ENCODE results near the gene BCR. TPM values are rescaled to one million over a fixed set of nuclear protein-coding genes. Genes with fewer than 3 reads are reported as not detected.

Gene BCR
- total and polyA plus RNA-seq, 2 of the 4 experiments (the other 2 are of a cell fraction), result 28.9 to 44.6 TPM

DNA sequence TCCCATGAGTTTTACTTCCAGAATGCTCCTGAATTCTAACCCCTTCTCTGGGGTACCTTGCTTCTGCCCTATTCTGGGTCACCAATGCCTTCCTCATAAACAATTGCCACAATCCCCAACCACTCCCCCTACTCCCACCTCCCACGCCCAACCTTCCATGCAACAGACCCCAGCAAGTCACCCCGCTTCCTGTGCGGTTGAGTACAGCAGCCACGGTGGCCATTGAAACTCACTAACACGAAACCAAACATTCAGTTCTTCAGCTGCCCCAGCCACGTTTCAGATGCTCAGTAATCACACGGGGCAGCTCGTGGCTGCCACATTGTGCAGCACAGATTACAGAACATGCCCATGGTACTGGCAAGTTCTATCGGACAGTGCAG, 3.7 kb upstream of the BCR start (continued):
- TF ChIP-seq CEBPB (IDR thresholded peaks at IDR 0.05; ENCODE audit: low read depth, low read length), result no peak
- no peak for TF ChIP-seq BHLHE40 (IDR thresholded peaks at IDR 0.05; ENCODE audit: low read depth, low read length)
- no peak for TF ChIP-seq CHD1 (IDR thresholded peaks at IDR 0.05; ENCODE audit: low read depth, low read length)
- no peak for TF ChIP-seq NFE2L2 (IDR thresholded peaks at IDR 0.05; ENCODE audit: low read depth, low read length)
- no peak for TF ChIP-seq SMC3 (IDR thresholded peaks at IDR 0.05; ENCODE audit: low read depth, low read length)
- TF ChIP-seq POLR2A (IDR thresholded peaks at IDR 0.05; ENCODE audit: low read depth, low read length), result no peak

DNA sequence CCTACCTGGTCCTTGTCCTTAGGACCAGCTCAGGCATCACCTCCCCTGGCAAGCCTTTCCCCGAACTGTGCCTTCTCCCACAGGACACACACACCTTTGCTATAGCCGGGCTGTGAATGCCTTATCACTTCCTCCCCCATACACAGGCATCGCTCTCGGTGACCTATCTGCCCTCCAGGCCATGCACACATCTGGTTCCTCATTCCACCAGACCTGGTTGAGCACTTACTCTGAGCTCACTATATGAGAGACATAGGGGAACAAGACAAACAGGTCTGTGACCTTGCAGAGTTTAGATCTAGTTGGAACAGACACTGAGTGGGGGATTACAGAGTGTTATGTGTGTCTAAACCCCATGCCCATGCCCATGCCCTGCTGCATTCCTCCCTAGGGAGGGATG, 3.1 kb upstream of the BCR start:
- Histone ChIP-seq H3K27me3 (ENCODE audit: control insufficient read depth, insufficient read depth, low read length) (no peaks in the 10 kb centered on the region), H3K4me1 (ENCODE audit: control insufficient read depth, insufficient read depth, low read length) (peaks cover 16% of the 10 kb centered on the region), H3K9me1 (ENCODE audit: insufficient read depth, low read length) (peaks cover 4% of the 10 kb centered on the region), H3K14ac (replicated peaks; ENCODE audit: low read depth, low read length) (no peak overlapping the region), H4K8ac (ENCODE audit: low read depth in 2 of 2, low read length in 2 of 2) (no peak overlapping the region), H3K36me3 (ENCODE audit: control insufficient read depth, insufficient read depth, low read length) (peaks cover 6% of the 10 kb centered on the region; the same call in 1 of the 2 replicates), H2AFZ (replicated peaks; ENCODE audit: low read length, poor library complexity) (no peak overlapping the region), H4K91ac (ENCODE audit: insufficient read depth, low read depth, low read length) (no peak overlapping the region), H3K18ac (ENCODE audit: low read depth, low read length) (no peak overlapping the region), H3K4ac (ENCODE audit: low read depth, low read length) (no peak overlapping the region), H4K5ac (ENCODE audit: low read depth, low read length) (no peak overlapping the region), H2BK120ac (ENCODE audit: low read depth, low read length) (no peak overlapping the region), H4K20me1 (ENCODE audit: insufficient read depth, low read length) (peaks cover 7% of the 10 kb centered on the region), H2BK15ac (ENCODE audit: low read depth, low read length) (no peak overlapping the region), H3K9me3 (ENCODE audit: control insufficient read depth, insufficient read depth, low read length) (peaks cover 11% of the 10 kb centered on the region), H3K4me2 (ENCODE audit: low read depth, low read length) (no peak overlapping the region), H2BK5ac (ENCODE audit: low read depth, low read length, poor library complexity, severe bottlenecking) (no peak overlapping the region), H3K27ac (ENCODE audit: insufficient read depth, low read length) (no peak overlapping the region), H2AK9ac (replicated peaks; ENCODE audit: low read depth, low read length, poor library complexity) (no peak overlapping the region), H3K23ac (ENCODE audit: low read depth, low read length) (no peak overlapping the region), H2AK5ac (ENCODE audit: low read depth, low read length) (no peak overlapping the region), H3K4me3 (ENCODE audit: insufficient read depth, low read depth, low read length) (no peak overlapping the region), H3K56ac (ENCODE audit: extremely low read depth, insufficient read depth, low read length) (no peak overlapping the region), H2BK20ac (ENCODE audit: low read depth, low read length) (no peak overlapping the region), H3K9ac (ENCODE audit: low read depth, low read length) (no peak overlapping the region), H3K79me1 (ENCODE audit: low read depth in 1 of 2, low read length in 2 of 2) (peaks cover 8 to 15% of the 10 kb centered on the region in 2 experiments; a peak in 3 of 4 replicates)
- dilution Hi-C loops (cut with HindIII; ENCODE audit: low sequenced_read_pairs, unreplicated experiment), result no loop called here
- ChIA-PET POLR2A (ENCODE audit: unreplicated experiment) (no interaction called here), CTCF (interaction anchor here (2.6 to 4.4 kb wide), 2 partner anchors 105 to 113 kb away, joined by 18 to 27 read pairs; no protein-coding TSS in a partner anchor)
- BruUV-seq (replicated peaks), result no TSS peak
- ATAC-seq (ENCODE audit: low read depth) (no peak), DNase-seq (no peak)
- TF ChIP-seq, protein P1, sequence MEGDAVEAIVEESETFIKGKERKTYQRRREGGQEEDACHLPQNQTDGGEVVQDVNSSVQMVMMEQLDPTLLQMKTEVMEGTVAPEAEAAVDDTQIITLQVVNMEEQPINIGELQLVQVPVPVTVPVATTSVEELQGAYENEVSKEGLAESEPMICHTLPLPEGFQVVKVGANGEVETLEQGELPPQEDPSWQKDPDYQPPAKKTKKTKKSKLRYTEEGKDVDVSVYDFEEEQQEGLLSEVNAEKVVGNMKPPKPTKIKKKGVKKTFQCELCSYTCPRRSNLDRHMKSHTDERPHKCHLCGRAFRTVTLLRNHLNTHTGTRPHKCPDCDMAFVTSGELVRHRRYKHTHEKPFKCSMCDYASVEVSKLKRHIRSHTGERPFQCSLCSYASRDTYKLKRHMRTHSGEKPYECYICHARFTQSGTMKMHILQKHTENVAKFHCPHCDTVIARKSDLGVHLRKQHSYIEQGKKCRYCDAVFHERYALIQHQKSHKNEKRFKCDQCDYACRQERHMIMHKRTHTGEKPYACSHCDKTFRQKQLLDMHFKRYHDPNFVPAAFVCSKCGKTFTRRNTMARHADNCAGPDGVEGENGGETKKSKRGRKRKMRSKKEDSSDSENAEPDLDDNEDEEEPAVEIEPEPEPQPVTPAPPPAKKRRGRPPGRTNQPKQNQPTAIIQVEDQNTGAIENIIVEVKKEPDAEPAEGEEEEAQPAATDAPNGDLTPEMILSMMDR (conservative IDR thresholded peaks at IDR 0.05; ENCODE audit: low read depth, low read length), result no peak
- TF ChIP-seq CHD1 (IDR thresholded peaks at IDR 0.05; ENCODE audit: low read depth, low read length) (no peak), MXI1 (IDR thresholded peaks at IDR 0.05; ENCODE audit: borderline replicate concordance, low read depth, low read length) (no peak), RAD21 (IDR thresholded peaks at IDR 0.05; ENCODE audit: low read length) (no peak), MAFK (IDR thresholded peaks at IDR 0.05; ENCODE audit: low read depth, low read length) (no peak), FOS (IDR thresholded peaks at IDR 0.05; ENCODE audit: low read depth, low read length) (no peak), RCOR1 (IDR thresholded peaks at IDR 0.05; ENCODE audit: insufficient replicate concordance, low read length) (no peak), POLR2A (IDR thresholded peaks at IDR 0.05; ENCODE audit: low read depth, low read length) (no peak), SMC3 (IDR thresholded peaks at IDR 0.05; ENCODE audit: low read depth, low read length) (no peak)
- in situ Hi-C loops (cut with MboI; ENCODE audit: low sequenced_read_pairs), result loop anchor here (5.0 to 10.0 kb wide), 2 partner anchors 100 to 218 kb away; no protein-coding TSS in a partner anchor
- intact Hi-C loops (cut with micrococcal nuclease), result no loop called here
- 71% methylated on average over 1 of the region's 4 CpGs; no CpG with 5 or more reads in 1 of the 2 experiments for WGBS, 2 experiments (ENCODE audit: extremely low coverage in 2 of 2, insufficient read length in 1 of 2)

Measured in IMR-90 (cell line).